Endothelial cell of umbilical vein (primary cell): ENCODE measurements around the gene IDI2. TPM values are rescaled to one million over a fixed set of nuclear protein-coding genes. Genes with fewer than 3 reads are reported as not detected.

Experiments
- BruUV-seq: library from RNA; stranded (reverse); fragments of 400-500 nt; replicated peaks from 2 replicates; lab custom pipeline; 2021; lab: Mats Ljungman, UMichigan
- CTCF ChIA-PET: fragments of 300-600, 350-600 bp; sonication (Branson Sonifier 250); formaldehyde crosslinking; loops from one replicate; lab custom pipeline; 2021; ENCODE audit warnings: antibody characterized with exemption, inconsistent platforms; lab: Charles Lee
- POLR2A ChIA-PET: fragments of 300-600, 350-600 bp; sonication (Branson Sonifier 250); formaldehyde crosslinking; loops from one replicate; lab custom pipeline; 2021; ENCODE audit warnings: antibody characterized with exemption, inconsistent platforms; lab: Charles Lee
- DNase-seq: peaks from one replicate; pipeline ENCODE4 v3.0.0-alpha.2; 2011; ENCODE audit warnings: low read depth, low spot score
- FAIRE-seq: peaks from 2 replicates; lab custom pipeline; 2011; peaks lifted over from hg19 to GRCh38; lab: Jason Lieb, UNC
- H2AFZ ChIP-seq: 2 replicates; pipeline ENCODE4 v1.6.0; 2012; ENCODE audit warnings: low read depth, low read length, control low read depth, inconsistent platforms
- H3K27ac ChIP-seq: 2 replicates; pipeline ENCODE4 v1.5.1; 2011; ENCODE audit warnings: low read depth, mild to moderate bottlenecking, control low read depth, low read length, moderate library complexity; ENCODE audit not compliant: insufficient read depth
- H3K27me3 ChIP-seq, 2 experiments: 2 replicates each; pipeline versions ENCODE4 v1.6.0 to v1.6.1; 2011; ENCODE audit warnings: low read length in 2 of 2, mixed read lengths in 1 of 2; ENCODE audit not compliant: control insufficient read depth in 2 of 2, insufficient read depth in 2 of 2
- H3K36me3 ChIP-seq, 2 experiments: 2 replicates in 1 of 2; 3 replicates in 1 of 2; pipeline ENCODE4 v1.5.1; 2011; ENCODE audit warnings: low read length in 2 of 2, mild to moderate bottlenecking in 1 of 2, moderate library complexity in 1 of 2; ENCODE audit not compliant: control insufficient read depth in 2 of 2, insufficient read depth in 2 of 2; ENCODE audit errors: extremely low read depth in 1 of 2
- H3K4me1 ChIP-seq: 3 replicates; pipeline ENCODE4 v1.5.1; 2011; ENCODE audit warnings: mild to moderate bottlenecking, low read length; ENCODE audit not compliant: control insufficient read depth, insufficient read depth; ENCODE audit errors: extremely low read depth
- H3K4me2 ChIP-seq: 2 replicates; pipeline ENCODE4 v1.6.1; 2011; ENCODE audit warnings: low read length, control low read depth, mixed read lengths; ENCODE audit not compliant: insufficient read depth
- H3K4me3 ChIP-seq, 3 experiments: fragments of 200-600 bp in 1 of 3; sonication (generic), shearing (Covaris generic) in 1 of 3; replicated peaks in 1 of 3; 2 replicates each; pipeline ENCODE4 v1.5.1; 2011 to 2016; ENCODE audit warnings: control low read depth in 3 of 3, low read length in 3 of 3, mild to moderate bottlenecking in 2 of 3, inconsistent platforms in 1 of 3, low read depth in 1 of 3, moderate library complexity in 1 of 3; ENCODE audit not compliant: insufficient read depth in 1 of 3
- H3K79me2 ChIP-seq: 2 replicates; pipeline ENCODE4 v1.6.0; 2012; ENCODE audit warnings: low read length, inconsistent platforms; ENCODE audit not compliant: control insufficient read depth, insufficient read depth
- H3K9ac ChIP-seq: replicated peaks from 2 replicates; pipeline ENCODE3; 2011; ENCODE audit warnings: low read length, control low read depth; ENCODE audit not compliant: insufficient read depth; ENCODE audit errors: extremely low read depth
- H3K9me1 ChIP-seq: replicated peaks from 3 replicates; pipeline ENCODE4 v1.6.0; 2011; ENCODE audit warnings: mild to moderate bottlenecking, low read length; ENCODE audit not compliant: control insufficient read depth, insufficient read depth; ENCODE audit errors: extremely low read depth
- H3K9me3 ChIP-seq: replicated peaks from 2 replicates; pipeline ENCODE4 v1.5.1; 2012; ENCODE audit warnings: low read length, inconsistent platforms; ENCODE audit not compliant: control insufficient read depth, insufficient read depth
- H4K20me1 ChIP-seq: replicated peaks from 2 replicates; pipeline ENCODE3; 2011; ENCODE audit warnings: mild to moderate bottlenecking, low read length; ENCODE audit not compliant: control insufficient read depth, insufficient read depth; ENCODE audit errors: extremely low read depth
- CTCF ChIP-seq, 2 donors: IDR thresholded peaks; 1 replicate in 1 of 2; 2 replicates in 1 of 2; pipeline ENCODE4 v1.5.1; 2011; ENCODE audit warnings: low read length in 2 of 2, mild to moderate bottlenecking in 2 of 2, moderate library complexity in 2 of 2, control low read depth in 1 of 2, inconsistent platforms in 1 of 2, low read depth in 1 of 2; ENCODE audit not compliant: insufficient read depth in 1 of 2; ENCODE audit errors: extremely low read depth in 1 of 2
- FOS ChIP-seq: IDR thresholded peaks from 2 replicates; pipeline ENCODE4 v1.6.1; 2011; ENCODE audit warnings: mild to moderate bottlenecking, low read length, moderate library complexity, borderline replicate concordance; ENCODE audit not compliant: insufficient read depth
- GATA2 ChIP-seq: IDR thresholded peaks from 2 replicates; pipeline ENCODE4 v1.7.0; 2011; ENCODE audit warnings: low read depth, mild to moderate bottlenecking, moderate library complexity, mixed read lengths, low read length; ENCODE audit not compliant: insufficient read length, insufficient read depth
- dilution Hi-C: fragments of 300-500 bp; cut with MboI; formaldehyde crosslinking; loops from one replicate; pipeline ENCODE4 v1.15.0; 2019; ENCODE audit warnings: low sequenced_read_pairs; ENCODE audit not compliant: extremely low pct_ligation_motif_present
- intact Hi-C: fragments of 100-400 bp; cut with micrococcal nuclease; formaldehyde crosslinking; loops from one replicate; pipeline ENCODE4 v1.10.0; 2022
- polyA plus RNA-seq, 4 experiments: library from polyadenylated mRNA; depleted of rRNA in 3 of 4; stranded (reverse) in 3 of 4; unstranded in 1 of 4; fragments of >200 nt; gene quantifications; 2 replicates each; pipeline versions ENCODE4 v1.2.1 to v1.2.3, GENCODE V29; 2011 to 2012; ENCODE audit warnings: missing spikeins in 1 of 4
- total RNA-seq: library from RNA; stranded (reverse); gene quantifications from 2 replicates; pipeline ENCODE4 v1.2.3, GENCODE V29; 2021

Gene IDI2
- total and polyA plus RNA-seq, 2 donors (not counting 3 experiments of a cell fraction or from before 2014, with no cell fraction given), result not detected

- H4K20me1 ChIP-seq, result no peaks in the 10 kb centered on the region
- intact Hi-C loops, result loop anchor here (2.0 kb wide), 1 partner anchor 26 kb away; the partner anchor contains the start of gene IDI1
- no peaks in the 10 kb centered on the region for H3K9me1 ChIP-seq
- no peak overlapping the region for H3K27ac ChIP-seq
- no peaks in the 10 kb centered on the region for H3K27me3 ChIP-seq
- H3K36me3 ChIP-seq, result peaks cover 5 to 6% of the 10 kb centered on the region in 2 experiments
- POLR2A ChIA-PET, result no interaction called here
- peaks cover 12% of the 10 kb centered on the region for H3K79me2 ChIP-seq
- no peak overlapping the region for H3K9ac ChIP-seq
- H2AFZ ChIP-seq, result no peak overlapping the region
- no peak for DNase-seq
- H3K9me3 ChIP-seq, result no peaks in the 10 kb centered on the region
- TF ChIP-seq CTCF (IDR thresholded peaks at IDR 0.05; ENCODE audit: extremely low read depth in 1 of 2, insufficient read depth in 1 of 2, low read depth in 1 of 2, low read length in 2 of 2), result peak; percentile 10 to 28
- TF ChIP-seq GATA2, result no peak
- TF ChIP-seq FOS, result no peak
- BruUV-seq, result no TSS peak
- dilution Hi-C loops, result no loop called here
- H3K4me1 ChIP-seq, result no peaks in the 10 kb centered on the region
- H3K4me2 ChIP-seq, result no peak overlapping the region
- CTCF ChIA-PET, result interaction anchor here (1.0 to 3.2 kb wide), 5 partner anchors 10 to 143 kb away, joined by 3 to 12 read pairs (median 5); partner anchors contain the start of genes IDI1, LARP4B and WDR37
- peak; percentile 50 for FAIRE-seq
- H3K4me3 ChIP-seq, result no peak overlapping the region
Measured at GRCh38 chr10:1074748-1075308, 49.2 kb upstream of the IDI2 start.
